Astrocyte (in vitro differentiated cells and primary cell): Measurements from ENCODE around the gene PLPP3.

ENCODE experiments used
- CTCF ChIP-seq: IDR thresholded peaks from 2 replicates; pipeline ENCODE4 v1.5.1; 2011; ENCODE audit warnings: low read depth, mild to moderate bottlenecking, inconsistent platforms, low read length, moderate library complexity; ENCODE audit not compliant: insufficient read depth
- EZH2 ChIP-seq: IDR thresholded peaks from 2 replicates; pipeline ENCODE4 v1.6.1; 2012; ENCODE audit warnings: mild to moderate bottlenecking, low read length, inconsistent platforms; ENCODE audit not compliant: insufficient read depth

- TF ChIP-seq CTCF (no peak), EZH2 (no peak)
Measured at GRCh38 chr1:56578138-56578962, 1.0 kb downstream of the PLPP3 start.
